PFSK-1 (cell line): ENCODE measurements around the gene FBXL19.

ENCODE experiments used
- FOXP2 ChIP-seq: optimal IDR thresholded peaks from 2 replicates; pipeline ENCODE3; 2011; ENCODE audit warnings: borderline replicate concordance, control low read depth, inconsistent platforms; ENCODE audit not compliant: insufficient read depth; ENCODE audit errors: extremely low read length, extremely low read depth
- POLR2AphosphoS5 ChIP-seq: IDR thresholded peaks from 2 replicates; pipeline ENCODE4 v1.6.1; 2012; ENCODE audit warnings: low read depth, mild to moderate bottlenecking, control low read depth, low read length, moderate library complexity
- SIN3A ChIP-seq: IDR thresholded peaks from 2 replicates; pipeline ENCODE4 v1.6.1; 2012; ENCODE audit warnings: mild to moderate bottlenecking, low read length, moderate library complexity, borderline replicate concordance; ENCODE audit not compliant: insufficient read depth
- TAF1 ChIP-seq: IDR thresholded peaks from 2 replicates; pipeline ENCODE4 v1.6.1; 2012; ENCODE audit warnings: low read length, control low read depth, borderline replicate concordance; ENCODE audit not compliant: insufficient read depth
- TF ChIP-seq, protein P1 (sequence below), 2 experiments: IDR thresholded peaks; 2 replicates each; pipeline versions ENCODE4 v1.6.1 to v1.8.0; 2011 to 2012; ENCODE audit warnings: low read depth in 2 of 2, low read length in 2 of 2, control low read depth in 1 of 2, inconsistent platforms in 1 of 2, mild to moderate bottlenecking in 1 of 2, moderate library complexity in 1 of 2; ENCODE audit not compliant: insufficient read depth in 1 of 2

The FBXL19 gene

DNA sequence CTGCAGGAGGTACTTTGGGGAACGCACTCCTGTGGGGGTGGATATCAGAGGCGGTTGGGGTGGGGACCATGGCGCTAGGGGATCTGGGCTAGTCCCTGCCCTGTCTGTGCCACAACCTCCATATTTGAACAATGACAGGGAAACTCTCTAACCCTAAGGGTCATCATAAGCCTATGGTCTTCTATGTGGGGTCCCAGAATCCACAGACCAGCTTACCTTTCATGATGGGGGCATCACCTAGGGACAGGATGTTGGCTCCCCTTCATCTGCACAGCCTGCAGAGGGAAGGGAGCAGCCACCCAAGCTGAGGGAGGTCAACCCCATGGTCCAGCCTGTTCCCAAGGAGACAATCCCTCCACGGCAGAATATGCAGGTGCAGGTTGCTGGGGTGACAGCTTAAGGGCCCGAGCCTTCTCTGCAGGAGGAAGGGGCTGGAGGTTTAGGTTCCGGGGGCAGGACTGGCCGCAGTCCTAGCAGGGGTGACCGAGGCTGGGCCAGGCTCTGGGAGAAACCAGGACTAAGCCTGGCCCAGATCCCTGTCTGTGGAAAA, 27.2 kb downstream of the FBXL19 start:
- no peak for TF ChIP-seq TAF1
- TF ChIP-seq, protein P1, sequence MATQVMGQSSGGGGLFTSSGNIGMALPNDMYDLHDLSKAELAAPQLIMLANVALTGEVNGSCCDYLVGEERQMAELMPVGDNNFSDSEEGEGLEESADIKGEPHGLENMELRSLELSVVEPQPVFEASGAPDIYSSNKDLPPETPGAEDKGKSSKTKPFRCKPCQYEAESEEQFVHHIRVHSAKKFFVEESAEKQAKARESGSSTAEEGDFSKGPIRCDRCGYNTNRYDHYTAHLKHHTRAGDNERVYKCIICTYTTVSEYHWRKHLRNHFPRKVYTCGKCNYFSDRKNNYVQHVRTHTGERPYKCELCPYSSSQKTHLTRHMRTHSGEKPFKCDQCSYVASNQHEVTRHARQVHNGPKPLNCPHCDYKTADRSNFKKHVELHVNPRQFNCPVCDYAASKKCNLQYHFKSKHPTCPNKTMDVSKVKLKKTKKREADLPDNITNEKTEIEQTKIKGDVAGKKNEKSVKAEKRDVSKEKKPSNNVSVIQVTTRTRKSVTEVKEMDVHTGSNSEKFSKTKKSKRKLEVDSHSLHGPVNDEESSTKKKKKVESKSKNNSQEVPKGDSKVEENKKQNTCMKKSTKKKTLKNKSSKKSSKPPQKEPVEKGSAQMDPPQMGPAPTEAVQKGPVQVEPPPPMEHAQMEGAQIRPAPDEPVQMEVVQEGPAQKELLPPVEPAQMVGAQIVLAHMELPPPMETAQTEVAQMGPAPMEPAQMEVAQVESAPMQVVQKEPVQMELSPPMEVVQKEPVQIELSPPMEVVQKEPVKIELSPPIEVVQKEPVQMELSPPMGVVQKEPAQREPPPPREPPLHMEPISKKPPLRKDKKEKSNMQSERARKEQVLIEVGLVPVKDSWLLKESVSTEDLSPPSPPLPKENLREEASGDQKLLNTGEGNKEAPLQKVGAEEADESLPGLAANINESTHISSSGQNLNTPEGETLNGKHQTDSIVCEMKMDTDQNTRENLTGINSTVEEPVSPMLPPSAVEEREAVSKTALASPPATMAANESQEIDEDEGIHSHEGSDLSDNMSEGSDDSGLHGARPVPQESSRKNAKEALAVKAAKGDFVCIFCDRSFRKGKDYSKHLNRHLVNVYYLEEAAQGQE (IDR thresholded peaks at IDR 0.05; ENCODE audit: insufficient read depth in 1 of 2, low read depth in 2 of 2, low read length in 2 of 2), result no peak
- TF ChIP-seq POLR2AphosphoS5, result no peak; the same call in 1 of the 2 replicates
- no peak for TF ChIP-seq SIN3A
- TF ChIP-seq FOXP2, result no peak

DNA sequence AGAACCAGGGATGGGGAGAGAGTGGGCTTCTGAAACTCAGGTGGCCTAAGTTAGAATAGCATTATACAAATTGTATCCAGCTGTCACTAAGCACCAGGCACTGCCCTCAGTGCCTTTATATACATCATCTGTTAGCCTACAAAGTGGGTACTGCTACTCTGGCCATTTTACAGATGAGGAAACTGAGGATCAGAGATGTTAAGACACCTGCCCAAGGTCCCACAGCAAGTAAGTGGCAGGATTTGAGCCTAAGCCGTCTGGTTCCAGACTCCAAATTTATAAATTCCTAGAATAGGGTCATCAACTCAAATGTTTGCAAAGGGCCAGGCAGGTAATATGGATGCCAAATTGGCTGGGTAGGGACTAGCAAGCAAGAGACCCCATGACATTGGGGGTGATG, 27.8 kb downstream of the FBXL19 start:
- TF ChIP-seq FOXP2, result no peak
- TF ChIP-seq SIN3A, result no peak
- TF ChIP-seq, protein P1 (IDR thresholded peaks at IDR 0.05; ENCODE audit: insufficient read depth in 1 of 2, low read depth in 2 of 2, low read length in 2 of 2), result no peak
- TF ChIP-seq TAF1, result no peak
- no peak for TF ChIP-seq POLR2AphosphoS5

DNA sequence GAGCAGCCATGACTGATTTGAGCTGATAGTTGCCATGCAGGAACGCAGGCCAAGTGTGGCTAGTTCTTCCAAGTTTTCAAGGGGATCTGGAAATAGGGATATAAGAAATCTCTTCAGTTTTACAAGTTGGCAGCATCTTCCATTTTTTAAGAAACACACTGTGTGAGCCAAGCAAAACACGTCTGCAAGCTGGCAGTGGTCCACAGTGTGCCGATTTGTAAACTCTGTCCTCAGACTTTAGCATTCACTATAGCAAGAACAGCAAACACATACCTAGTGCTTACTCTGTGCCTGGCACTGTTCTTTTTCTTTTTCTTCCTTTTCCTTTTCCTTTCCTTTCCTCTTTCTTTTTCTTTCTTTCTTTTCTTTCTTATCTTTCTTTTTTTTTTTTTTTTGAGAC, 28.4 kb downstream of the FBXL19 start:
- TF ChIP-seq POLR2AphosphoS5 (no peak), FOXP2 (no peak), SIN3A (no peak), TAF1 (no peak)
- TF ChIP-seq, protein P1 (IDR thresholded peaks at IDR 0.05; ENCODE audit: insufficient read depth in 1 of 2, low read depth in 2 of 2, low read length in 2 of 2), result no peak

DNA sequence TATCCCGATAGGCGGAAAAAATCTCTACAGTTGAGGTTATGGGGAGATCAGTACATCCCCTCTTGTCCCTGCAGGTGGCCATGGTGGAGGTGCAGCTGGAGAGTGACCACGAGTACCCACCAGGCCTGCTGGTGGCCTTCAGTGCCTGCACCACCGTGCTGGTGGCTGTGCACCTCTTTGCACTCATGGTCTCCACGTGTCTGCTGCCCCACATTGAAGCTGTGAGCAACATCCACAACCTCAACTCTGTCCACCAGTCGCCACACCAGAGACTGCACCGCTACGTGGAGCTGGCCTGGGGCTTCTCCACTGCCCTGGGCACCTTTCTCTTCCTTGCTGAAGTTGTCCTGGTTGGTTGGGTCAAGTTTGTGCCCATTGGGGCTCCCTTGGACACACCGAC, 29.7 kb downstream of the FBXL19 start:
- TF ChIP-seq POLR2AphosphoS5 (no peak), TAF1 (no peak), FOXP2 (no peak), SIN3A (no peak)
- TF ChIP-seq, protein P1 (IDR thresholded peaks at IDR 0.05; ENCODE audit: insufficient read depth in 1 of 2, low read depth in 2 of 2, low read length in 2 of 2), result no peak

DNA sequence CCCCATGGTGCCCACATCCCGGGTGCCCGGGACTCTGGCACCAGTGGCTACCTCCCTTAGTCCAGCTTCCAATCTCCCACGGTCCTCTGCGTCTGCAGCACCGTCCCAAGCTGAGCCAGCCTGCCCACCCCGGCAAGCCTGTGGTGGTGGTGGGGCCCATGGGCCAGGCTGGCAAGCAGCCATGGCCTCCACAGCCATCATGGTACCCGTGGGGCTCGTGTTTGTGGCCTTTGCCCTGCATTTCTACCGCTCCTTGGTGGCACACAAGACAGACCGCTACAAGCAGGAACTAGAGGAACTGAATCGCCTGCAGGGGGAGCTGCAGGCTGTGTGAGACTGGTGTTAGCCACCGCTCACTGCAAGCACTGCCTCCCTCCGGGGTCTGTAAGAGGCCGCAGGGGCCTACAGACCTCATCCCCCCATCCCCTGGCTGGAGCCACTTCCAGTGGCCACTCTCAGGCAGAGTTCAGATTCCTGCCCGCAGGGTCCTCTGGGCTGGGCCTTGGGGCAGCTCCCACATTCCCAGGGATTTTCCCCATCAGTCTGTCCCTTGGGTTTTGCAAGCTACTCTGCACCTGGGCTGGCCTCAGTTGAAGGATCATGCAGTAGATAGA, 30.2 kb downstream of the FBXL19 start:
- TF ChIP-seq, protein P1 (IDR thresholded peaks at IDR 0.05; ENCODE audit: insufficient read depth in 1 of 2, low read depth in 2 of 2, low read length in 2 of 2), result no peak
- TF ChIP-seq POLR2AphosphoS5 (no peak), FOXP2 (no peak), SIN3A (no peak), TAF1 (no peak)
